Spinal cord (tissue), 10 donors: ENCODE measurements around the gene NEDD9. TPM values are rescaled to one million over a fixed set of nuclear protein-coding genes. Genes with fewer than 3 reads are reported as not detected.

Source experiments
- DNase-seq, 6 donors: peaks; one replicate each; pipeline versions ENCODE4 v3.0.0 to v3.0.0-alpha.2; 2013 to 2015; ENCODE audit warnings: low spot score in 6 of 6, low read depth in 4 of 6
- H3K27ac ChIP-seq: one replicate; pipeline ENCODE4 v1.5.1; 2013; ENCODE audit warnings: low read depth, low read length, control low read depth
- H3K27me3 ChIP-seq: one replicate; pipeline ENCODE4 v1.6.1; 2013; ENCODE audit warnings: low read length; ENCODE audit not compliant: control insufficient read depth, insufficient read depth
- H3K36me3 ChIP-seq: one replicate; pipeline ENCODE4 v1.6.1; 2013; ENCODE audit warnings: low read length; ENCODE audit not compliant: control insufficient read depth, insufficient read depth
- H3K4me1 ChIP-seq: one replicate; pipeline ENCODE4 v1.6.1; 2013; ENCODE audit warnings: low read length; ENCODE audit not compliant: control insufficient read depth, insufficient read depth
- H3K4me3 ChIP-seq: one replicate; pipeline ENCODE4 v1.5.1; 2013; ENCODE audit warnings: low read depth, low read length, control low read depth
- H3K9me3 ChIP-seq: one replicate; pipeline ENCODE4 v1.6.1; 2013; ENCODE audit warnings: low read length; ENCODE audit not compliant: control insufficient read depth, insufficient read depth
- WGBS: methylation state at CpG from one replicate; pipeline ENCODE4 v1.1.5; 2013; ENCODE audit warnings: missing lambda C conversion rate; ENCODE audit not compliant: insufficient coverage; 5-methylcytosine and 5-hydroxymethylcytosine counted together
- polyA plus RNA-seq, 2 donors: library from polyadenylated mRNA; unstranded; fragments of 120-200 nt; gene quantifications; one replicate each; pipeline ENCODE4 v1.2.1, GENCODE V29; 2013; ENCODE audit not compliant: insufficient read length in 2 of 2
- total RNA-seq, 2 donors: library from RNA; depleted of rRNA in 1 of 2; stranded (reverse); fragments of 120-200 nt in 1 of 2; fragments of >200 nt in 1 of 2; gene quantifications; one replicate each; pipeline versions ENCODE4 v1.2.3 to v1.2.4, GENCODE V29; 2013 to 2014
- donor health status: healthy.

Gene NEDD9
- total and polyA plus RNA-seq, 4 donors = 9.0 to 25.4 (median 15.0) TPM

DNA sequence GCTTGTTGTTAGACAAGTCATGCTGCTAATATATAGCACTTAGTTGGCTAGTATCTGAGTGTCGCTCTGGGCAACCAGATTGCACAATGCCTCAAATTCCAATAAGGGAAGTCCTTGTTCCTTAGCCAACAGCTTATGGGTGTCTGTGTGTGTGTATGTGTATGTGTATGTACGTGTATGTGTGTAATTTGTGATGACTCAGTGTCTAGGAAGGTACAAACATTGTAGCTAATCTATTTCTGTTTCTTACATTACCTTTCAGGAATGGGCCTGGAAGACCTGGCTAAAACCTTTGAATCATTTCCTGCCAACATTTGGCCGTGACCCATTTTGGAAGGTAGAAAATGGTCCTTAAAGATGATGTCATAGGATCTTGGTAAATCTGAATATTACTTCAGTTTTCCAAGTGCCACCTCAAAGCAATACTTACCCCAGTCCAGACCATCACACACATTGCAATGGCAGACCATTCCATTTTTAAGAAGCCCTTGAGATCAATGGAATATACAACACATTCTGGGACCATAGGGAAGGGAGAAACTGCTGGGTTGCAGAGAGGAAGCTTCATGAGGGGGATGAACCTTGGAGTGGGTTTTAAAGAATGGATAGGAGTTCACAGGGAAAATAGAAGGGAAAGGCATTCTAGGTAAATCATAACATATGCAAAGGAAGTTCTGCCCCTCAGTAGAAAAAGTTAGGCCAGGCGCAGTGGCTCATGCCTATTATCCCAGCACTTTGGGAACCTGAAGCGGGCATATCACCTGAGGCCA is 25.1 kb downstream of the NEDD9 start:
- Histone ChIP-seq H3K36me3 (peaks cover 3% of the 10 kb centered on the region), H3K27me3 (no peaks in the 10 kb centered on the region), H3K4me3 (no peak overlapping the region), H3K9me3 (no peaks in the 10 kb centered on the region), H3K27ac (no peak overlapping the region), H3K4me1 (peaks cover 37% of the 10 kb centered on the region)
- 83% methylated on average over 3 of the region's 5 CpGs for WGBS
- peak in 2 of 6 donors; percentile 70 to 74 for DNase-seq

DNA sequence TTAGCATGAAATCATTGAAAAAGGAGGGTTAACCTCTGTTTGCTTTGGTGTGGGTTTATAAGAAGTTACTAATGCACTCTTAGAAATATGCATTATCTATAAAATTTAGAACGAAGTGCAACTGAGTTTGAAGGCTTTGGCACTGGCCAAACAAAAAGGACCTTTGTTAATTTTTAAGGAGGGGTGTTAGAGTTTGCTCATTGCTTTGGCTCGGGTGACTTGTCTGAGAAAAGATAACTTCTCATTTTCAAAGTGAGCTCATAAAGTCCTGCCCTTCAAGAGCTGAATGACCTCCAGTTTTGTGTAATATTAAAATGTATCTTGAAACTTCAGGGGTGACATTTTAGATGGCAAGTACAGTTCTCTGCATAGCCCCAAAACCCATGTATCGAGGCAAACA is 25.9 kb downstream of the NEDD9 start:
- Histone ChIP-seq H3K27me3 (no peaks in the 10 kb centered on the region), H3K4me3 (no peak overlapping the region)
- WGBS = 40% methylated on average over 1 of the region's 3 CpGs

DNA sequence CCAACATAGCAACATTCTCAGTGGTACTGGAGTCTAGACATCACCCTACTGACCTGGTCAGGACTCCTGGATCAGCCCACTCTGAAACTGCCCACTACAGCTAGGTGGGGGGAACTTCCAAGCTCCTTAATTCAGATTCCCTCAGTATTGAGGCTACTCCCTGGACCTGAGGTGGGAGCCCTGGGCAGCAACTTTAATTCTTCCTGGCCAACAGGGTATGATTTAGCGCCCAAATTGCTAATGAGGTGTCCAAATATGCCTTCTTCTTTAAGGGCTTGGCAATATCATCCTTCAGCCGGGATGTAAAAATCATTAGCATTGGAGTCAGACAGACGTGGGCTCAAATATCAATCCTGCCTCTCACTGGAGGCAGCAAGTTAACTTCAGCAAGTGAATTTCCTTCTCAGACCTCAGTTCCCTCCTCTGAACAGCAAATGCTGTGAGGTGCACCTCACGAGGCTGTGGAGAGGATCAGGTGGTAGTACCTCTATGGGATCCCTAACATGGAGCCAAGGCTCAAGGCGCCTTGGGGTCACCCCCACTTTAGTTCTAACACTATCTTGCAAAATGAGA is 27.6 kb downstream of the NEDD9 start:
- WGBS = 68% methylated on average over 3 of the region's 5 CpGs
- H3K4me3 ChIP-seq = no peak overlapping the region
- H3K27ac ChIP-seq = no peak overlapping the region
- H3K9me3 ChIP-seq = no peaks in the 10 kb centered on the region
- H3K4me1 ChIP-seq = peaks cover 28% of the 10 kb centered on the region
- DNase-seq = no peak
- H3K27me3 ChIP-seq = peaks cover 2% of the 10 kb centered on the region
- H3K36me3 ChIP-seq = no peaks in the 10 kb centered on the region

More for the DNA sequence above, 25.9 kb downstream of the NEDD9 start:
- H3K4me1 ChIP-seq = peaks cover 35% of the 10 kb centered on the region
- H3K36me3 ChIP-seq = peaks cover 3% of the 10 kb centered on the region
- no peaks in the 10 kb centered on the region for H3K9me3 ChIP-seq
- H3K27ac ChIP-seq = no peak overlapping the region
- DNase-seq = no peak

DNA sequence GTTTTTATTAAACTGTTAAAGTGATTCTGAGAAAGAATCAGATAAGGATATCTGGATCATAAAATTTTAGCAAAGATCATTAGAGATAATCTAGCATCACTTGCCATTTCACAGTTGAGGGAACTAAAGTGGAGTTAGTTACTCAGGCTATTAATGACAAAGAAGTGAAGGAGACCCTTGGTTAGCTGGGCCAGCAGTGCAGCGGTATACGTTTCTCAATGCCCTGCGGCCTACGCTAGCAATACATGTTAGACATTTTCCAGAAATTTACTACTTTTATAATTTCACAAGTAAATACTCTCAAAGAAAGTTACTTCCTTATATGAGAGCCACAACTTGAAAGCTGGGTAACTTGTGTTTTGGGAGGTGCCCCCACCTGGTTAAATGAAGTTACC is 28.5 kb downstream of the NEDD9 start:
- Histone ChIP-seq H3K27ac (peak overlapping the region; percentile 81), H3K9me3 (no peaks in the 10 kb centered on the region), H3K36me3 (no peaks in the 10 kb centered on the region), H3K4me1 (peaks cover 28% of the 10 kb centered on the region), H3K27me3 (peaks cover 2% of the 10 kb centered on the region), H3K4me3 (no peak overlapping the region)
- no peak for DNase-seq
- WGBS = no CpG with 5 or more reads among the region's 4 CpGs

DNA sequence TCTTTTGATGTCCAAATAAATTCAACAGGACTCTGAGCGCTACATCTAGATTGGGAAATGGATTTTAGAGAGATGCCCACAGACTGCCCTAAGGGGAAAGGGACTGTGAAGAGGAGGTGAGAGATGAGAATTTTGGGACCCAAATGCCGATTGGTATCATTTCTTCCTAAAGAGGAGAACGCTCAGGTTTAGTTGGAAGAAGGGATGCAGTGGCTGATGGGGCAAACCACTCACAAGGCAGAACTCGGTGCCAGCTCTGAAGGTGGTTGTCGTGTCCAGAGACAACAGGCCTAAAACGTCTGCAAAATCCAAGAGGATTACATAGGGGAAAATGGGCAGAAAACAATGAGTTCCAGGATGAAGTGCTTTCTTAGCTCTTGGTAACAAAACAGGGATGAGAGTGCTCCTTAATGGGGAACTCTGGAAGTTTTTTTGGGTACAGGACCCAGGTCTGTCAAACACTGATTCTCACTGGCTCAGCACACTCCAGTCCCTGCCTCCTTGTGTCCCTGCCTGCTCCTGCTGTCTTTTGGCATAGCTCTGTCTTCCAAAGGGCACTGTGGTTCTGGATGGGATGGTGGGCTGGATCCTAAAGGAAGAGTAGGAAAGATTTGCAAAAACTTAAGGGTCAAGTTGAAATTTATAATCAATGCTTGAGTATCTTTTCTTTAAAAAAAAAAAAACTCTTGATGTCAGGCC is 29.0 kb downstream of the NEDD9 start:
- Histone ChIP-seq H3K9me3 (no peaks in the 10 kb centered on the region), H3K36me3 (no peaks in the 10 kb centered on the region), H3K27me3 (peaks cover 2% of the 10 kb centered on the region), H3K4me1 (peaks cover 28% of the 10 kb centered on the region), H3K27ac (peak overlapping the region; percentile 81), H3K4me3 (no peak overlapping the region)
- WGBS = 53% methylated on average over 6 of the region's 6 CpGs
- no peak for DNase-seq

DNA sequence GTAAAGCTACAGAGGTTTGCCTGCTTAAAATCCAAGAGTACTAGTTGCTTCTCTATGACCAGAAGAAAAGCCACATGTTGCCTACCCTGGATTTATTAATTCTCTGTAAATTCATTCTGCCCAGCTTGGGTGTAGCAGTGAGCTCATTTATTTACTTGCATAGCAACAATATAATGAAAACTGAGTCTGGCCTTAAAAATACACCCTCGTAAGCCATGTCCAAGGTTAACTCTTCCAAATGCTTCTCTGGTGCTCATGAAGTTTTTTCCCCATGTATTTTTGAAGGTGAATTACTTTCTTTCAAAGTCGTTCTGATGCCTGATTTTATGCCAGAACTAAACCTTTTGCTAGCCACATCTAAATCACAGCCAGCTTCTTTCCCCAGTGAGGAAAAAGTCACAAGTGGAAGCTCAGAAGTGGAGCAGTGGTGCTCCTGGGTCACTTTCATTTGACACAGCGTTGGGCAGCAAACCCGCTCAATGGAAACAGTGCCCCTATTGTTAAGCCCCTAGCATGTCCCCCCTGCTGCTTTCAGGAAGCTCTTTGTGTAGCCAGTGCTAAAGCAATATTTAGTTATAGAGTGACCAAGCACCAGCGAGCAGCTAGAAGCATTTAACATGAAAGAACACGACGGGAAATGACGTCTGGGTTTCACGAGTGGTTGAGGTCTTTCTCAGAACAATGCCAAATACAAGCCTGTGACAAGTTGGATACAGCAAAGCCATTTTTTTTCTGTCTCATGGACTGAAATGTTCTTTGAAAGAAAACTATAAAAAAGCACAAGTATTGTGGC is 29.8 kb downstream of the NEDD9 start:
- DNase-seq = peak in 2 of 6 donors; percentile 84 to 85
- peak overlapping the region; percentile 81 for H3K27ac ChIP-seq
- H3K9me3 ChIP-seq = no peaks in the 10 kb centered on the region
- H3K27me3 ChIP-seq = peaks cover 2% of the 10 kb centered on the region
- peaks cover 25% of the 10 kb centered on the region for H3K4me1 ChIP-seq
- H3K36me3 ChIP-seq = no peaks in the 10 kb centered on the region
- H3K4me3 ChIP-seq = no peak overlapping the region
- WGBS = 17% methylated on average over 7 of the region's 9 CpGs

DNA sequence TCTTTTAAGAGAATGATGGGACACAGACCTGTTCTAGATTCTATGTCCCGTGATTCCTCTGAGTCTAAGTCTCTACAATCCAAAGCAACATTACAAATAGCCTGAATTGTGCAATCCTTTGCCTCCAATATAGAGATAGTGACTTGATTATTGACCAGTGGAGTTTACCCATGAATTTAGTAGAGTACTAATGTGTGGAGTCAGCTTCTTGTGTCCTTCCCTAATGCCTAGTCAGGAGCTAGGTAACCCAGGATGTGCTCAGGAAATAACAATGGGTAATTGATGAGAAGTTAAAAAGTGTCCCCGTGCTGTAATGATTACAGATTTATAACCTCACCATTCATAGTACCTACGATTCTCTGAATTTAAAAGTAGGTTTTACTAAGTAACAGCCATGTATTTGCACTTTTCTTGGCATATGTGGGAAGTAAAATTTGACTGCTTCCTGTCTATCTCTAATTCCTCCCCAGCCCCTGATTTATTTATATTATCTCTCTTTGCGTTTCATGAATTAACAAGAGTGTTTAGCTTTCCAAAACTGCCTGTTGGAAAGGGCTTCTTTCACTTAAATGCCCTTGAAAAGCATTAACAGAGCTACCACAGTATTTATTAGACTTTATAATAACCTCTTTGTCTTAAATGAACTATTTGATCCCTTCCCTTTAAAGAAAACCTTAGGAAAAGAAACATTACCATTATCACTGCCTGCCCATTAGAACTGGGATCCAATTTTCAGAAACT is 30.5 kb downstream of the NEDD9 start:
- peaks cover 2% of the 10 kb centered on the region for H3K27me3 ChIP-seq
- H3K36me3 ChIP-seq = no peaks in the 10 kb centered on the region
- no peak for DNase-seq
- peaks cover 23% of the 10 kb centered on the region for H3K4me1 ChIP-seq
- no peak overlapping the region for H3K4me3 ChIP-seq
- WGBS = no CpG with 5 or more reads among the region's 4 CpGs
- H3K9me3 ChIP-seq = no peaks in the 10 kb centered on the region
- H3K27ac ChIP-seq = peak overlapping the region; percentile 81

DNA sequence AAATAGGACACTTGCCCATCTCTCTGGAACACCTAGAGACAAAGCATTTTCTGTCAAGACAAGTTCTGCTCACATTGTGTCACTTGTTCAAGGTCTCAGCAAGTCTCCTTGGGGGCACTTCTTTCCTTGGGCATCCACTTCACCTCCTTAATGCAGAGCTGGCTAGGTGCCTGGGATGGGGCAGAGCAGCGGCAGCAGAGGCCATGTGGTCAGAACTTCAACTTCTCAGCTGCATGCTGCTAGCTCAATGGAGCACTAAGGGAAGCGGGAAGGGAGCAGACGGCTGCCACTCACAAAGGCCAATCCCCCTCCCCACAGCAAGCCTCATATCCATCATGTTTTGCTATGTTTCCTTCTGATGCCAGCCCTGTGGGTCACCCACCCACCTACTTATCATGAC is 31.5 kb downstream of the NEDD9 start:
- no peak for DNase-seq
- WGBS = 67% methylated on average over 3 of the region's 3 CpGs
- no peaks in the 10 kb centered on the region for H3K9me3 ChIP-seq
- H3K4me3 ChIP-seq = no peak overlapping the region
- H3K4me1 ChIP-seq = peaks cover 22% of the 10 kb centered on the region
- H3K36me3 ChIP-seq = no peaks in the 10 kb centered on the region
- no peak overlapping the region for H3K27ac ChIP-seq
- peaks cover 2% of the 10 kb centered on the region for H3K27me3 ChIP-seq

DNA sequence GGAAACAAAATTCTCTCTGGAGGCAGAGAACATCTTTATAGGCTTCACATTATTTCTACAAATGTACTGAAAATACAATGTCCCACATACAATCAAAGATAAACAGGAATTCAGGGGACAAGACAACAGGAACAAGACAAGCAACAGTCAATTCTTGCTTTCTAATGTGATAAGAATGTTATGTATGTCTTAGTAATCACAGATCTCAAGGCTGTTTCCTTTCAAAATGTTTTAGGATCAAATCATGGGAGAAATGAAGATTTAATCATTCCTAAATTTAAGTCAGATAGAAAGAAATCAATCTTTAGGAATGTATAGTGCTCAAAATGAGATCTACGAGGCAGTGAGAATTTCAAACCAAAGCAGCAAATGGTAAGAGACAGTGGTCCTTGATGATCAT is 32.1 kb downstream of the NEDD9 start:
- 100% methylated on average over 1 of the region's 1 CpG for WGBS
- no peak for DNase-seq
- H3K36me3 ChIP-seq = no peaks in the 10 kb centered on the region
- H3K4me1 ChIP-seq = peaks cover 19% of the 10 kb centered on the region
- H3K9me3 ChIP-seq = no peaks in the 10 kb centered on the region
- peaks cover 2% of the 10 kb centered on the region for H3K27me3 ChIP-seq
- no peak overlapping the region for H3K27ac ChIP-seq
- H3K4me3 ChIP-seq = no peak overlapping the region
